Hepatocyte (in vitro differentiated cells): Measurements from ENCODE around the gene UGT1A6. TPM values are rescaled to one million over a fixed set of nuclear protein-coding genes. Genes with fewer than 3 reads are reported as not detected.

Experiments used
- DNase-seq: peaks from one replicate; pipeline ENCODE4 v3.0.0-alpha.2; 2016; ENCODE audit warnings: low spot score
- H2AFZ ChIP-seq: fragments of 200-600 bp; sonication (generic); 2 replicates; pipeline ENCODE4 v1.6.0; 2016; ENCODE audit warnings: antibody characterized with exemption, mild to moderate bottlenecking
- H3K27ac ChIP-seq: fragments of 200-600 bp; sonication (generic); 2 replicates; pipeline ENCODE4 v1.5.1; 2016; ENCODE audit warnings: mild to moderate bottlenecking
- H3K27me3 ChIP-seq: fragments of 200-600 bp; sonication (generic); 2 replicates; pipeline ENCODE4 v1.6.1; 2016
- H3K36me3 ChIP-seq: fragments of 200-600 bp; sonication (generic); replicated peaks from 2 replicates; pipeline ENCODE4 v1.5.1; 2016; ENCODE audit warnings: low read depth; ENCODE audit not compliant: insufficient read depth
- H3K4me1 ChIP-seq: fragments of 200-600 bp; sonication (generic); 2 replicates; pipeline ENCODE4 v1.5.1; 2016; ENCODE audit warnings: mild to moderate bottlenecking, moderate library complexity; ENCODE audit not compliant: insufficient read depth
- H3K4me2 ChIP-seq: fragments of 200-600 bp; sonication (generic); 2 replicates; pipeline ENCODE4 v1.6.0; 2016
- H3K4me3 ChIP-seq: fragments of 200-600 bp; sonication (generic); 2 replicates; pipeline ENCODE4 v1.5.1; 2016; ENCODE audit warnings: mild to moderate bottlenecking
- H3K79me2 ChIP-seq: fragments of 200-600 bp; sonication (generic); 2 replicates; pipeline ENCODE4 v1.6.0; 2017; ENCODE audit warnings: mild to moderate bottlenecking
- H3K9me2 ChIP-seq: fragments of 200-600 bp; sonication (generic); replicated peaks from 2 replicates; pipeline ENCODE4 v1.6.0; 2017; ENCODE audit warnings: mild to moderate bottlenecking; ENCODE audit not compliant: insufficient read depth
- H3K9me3 ChIP-seq: fragments of 200-600 bp; sonication (generic); 2 replicates; pipeline ENCODE4 v1.5.1; 2016; ENCODE audit warnings: low read depth, mild to moderate bottlenecking
- H4K20me1 ChIP-seq: fragments of 200-600 bp; sonication (generic); 2 replicates; pipeline ENCODE4 v1.6.0; 2016; ENCODE audit warnings: mild to moderate bottlenecking; ENCODE audit not compliant: insufficient read depth, poor library complexity, severe bottlenecking
- EZH2 ChIP-seq: fragments of 200-600 bp; sonication (generic); IDR thresholded peaks from 2 replicates; pipeline ENCODE4 v1.6.1; 2016; ENCODE audit warnings: antibody characterized with exemption, mild to moderate bottlenecking, borderline replicate concordance
- EZH2phosphoT487 ChIP-seq: fragments of 200-600 bp; sonication (generic); IDR thresholded peaks from one replicate; pipeline ENCODE4 v1.6.1; 2018; ENCODE audit warnings: antibody characterized with exemption, mild to moderate bottlenecking, low read depth, moderate library complexity; ENCODE audit not compliant: unreplicated experiment, severe bottlenecking
- WGBS: methylation state at CpG from one replicate; pipeline ENCODE4 v1.1.6; 2016; ENCODE audit warnings: low lambda C conversion rate; ENCODE audit errors: missing lambda C conversion rate; 5-methylcytosine and 5-hydroxymethylcytosine counted together
- polyA plus RNA-seq: library from polyadenylated mRNA; unstranded; fragments of >200 nt; fragmentation: Nextera tagmentation; extraction: Ambion mirVana; gene quantifications from 2 replicates; pipeline ENCODE4 v1.2.1, GENCODE V29; 2016
- total RNA-seq: library from RNA; depleted of rRNA; stranded (reverse); fragments of >200 nt; gene quantifications from 2 replicates; pipeline ENCODE4 v1.2.3, GENCODE V29; 2014
- TF ChIP-seq, protein P1 (sequence below): fragments of 200-600 bp; sonication (generic); IDR thresholded peaks from 2 replicates; pipeline ENCODE4 v1.5.1; 2016; ENCODE audit warnings: antibody characterized with exemption, mild to moderate bottlenecking; ENCODE audit not compliant: poor library complexity

UGT1A6 gene
- total and polyA plus RNA-seq, 2 experiments from 2014 or later = 0.77 to 3.4 TPM

DNA sequence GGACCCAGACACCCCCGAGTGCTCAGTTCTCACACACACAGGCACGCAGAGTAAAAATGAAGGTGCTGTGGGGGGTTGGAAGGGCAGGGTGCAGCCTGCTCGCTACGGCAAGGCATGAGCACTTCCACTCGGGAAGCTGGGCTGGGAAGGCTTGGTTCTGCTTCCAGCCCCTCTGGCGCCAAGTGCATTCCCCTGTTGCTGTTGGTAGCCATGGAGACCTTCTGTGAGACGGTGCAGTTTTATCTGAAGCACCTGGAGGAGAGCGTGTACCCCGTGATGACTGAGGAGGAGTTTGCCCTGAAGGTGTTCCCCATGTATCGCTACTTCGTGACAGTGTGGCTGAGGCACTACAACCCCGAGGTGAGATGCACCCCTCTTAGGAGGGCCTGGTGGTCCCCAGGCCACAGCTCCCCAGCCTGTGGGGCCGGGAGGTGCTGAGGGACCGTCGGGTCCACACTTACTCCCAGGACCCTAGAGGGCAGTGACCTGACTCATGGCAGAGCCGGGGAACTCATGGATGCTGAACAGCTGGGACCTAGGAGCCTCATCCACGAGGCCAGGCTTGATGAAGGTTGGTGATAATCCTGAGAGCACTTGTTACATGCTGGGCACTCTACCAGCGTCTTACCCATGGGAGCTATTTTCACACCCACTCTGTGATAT lies 100.9 kb downstream of the UGT1A6 start:
- TF ChIP-seq, protein P1, sequence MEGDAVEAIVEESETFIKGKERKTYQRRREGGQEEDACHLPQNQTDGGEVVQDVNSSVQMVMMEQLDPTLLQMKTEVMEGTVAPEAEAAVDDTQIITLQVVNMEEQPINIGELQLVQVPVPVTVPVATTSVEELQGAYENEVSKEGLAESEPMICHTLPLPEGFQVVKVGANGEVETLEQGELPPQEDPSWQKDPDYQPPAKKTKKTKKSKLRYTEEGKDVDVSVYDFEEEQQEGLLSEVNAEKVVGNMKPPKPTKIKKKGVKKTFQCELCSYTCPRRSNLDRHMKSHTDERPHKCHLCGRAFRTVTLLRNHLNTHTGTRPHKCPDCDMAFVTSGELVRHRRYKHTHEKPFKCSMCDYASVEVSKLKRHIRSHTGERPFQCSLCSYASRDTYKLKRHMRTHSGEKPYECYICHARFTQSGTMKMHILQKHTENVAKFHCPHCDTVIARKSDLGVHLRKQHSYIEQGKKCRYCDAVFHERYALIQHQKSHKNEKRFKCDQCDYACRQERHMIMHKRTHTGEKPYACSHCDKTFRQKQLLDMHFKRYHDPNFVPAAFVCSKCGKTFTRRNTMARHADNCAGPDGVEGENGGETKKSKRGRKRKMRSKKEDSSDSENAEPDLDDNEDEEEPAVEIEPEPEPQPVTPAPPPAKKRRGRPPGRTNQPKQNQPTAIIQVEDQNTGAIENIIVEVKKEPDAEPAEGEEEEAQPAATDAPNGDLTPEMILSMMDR = no peak
- no peak for TF ChIP-seq EZH2phosphoT487
- no peak for TF ChIP-seq EZH2
- Histone ChIP-seq H3K27ac (no peak overlapping the region), H4K20me1 (no peaks in the 10 kb centered on the region), H3K9me2 (no peaks in the 10 kb centered on the region), H3K4me1 (no peaks in the 10 kb centered on the region), H3K9me3 (no peaks in the 10 kb centered on the region), H3K4me3 (no peak overlapping the region), H3K79me2 (no peaks in the 10 kb centered on the region), H2AFZ (no peak overlapping the region), H3K36me3 (no peaks in the 10 kb centered on the region), H3K27me3 (no peaks in the 10 kb centered on the region), H3K4me2 (no peak overlapping the region)
- no peak for DNase-seq
- 88% methylated on average over 18 of the region's 18 CpGs for WGBS

DNA sequence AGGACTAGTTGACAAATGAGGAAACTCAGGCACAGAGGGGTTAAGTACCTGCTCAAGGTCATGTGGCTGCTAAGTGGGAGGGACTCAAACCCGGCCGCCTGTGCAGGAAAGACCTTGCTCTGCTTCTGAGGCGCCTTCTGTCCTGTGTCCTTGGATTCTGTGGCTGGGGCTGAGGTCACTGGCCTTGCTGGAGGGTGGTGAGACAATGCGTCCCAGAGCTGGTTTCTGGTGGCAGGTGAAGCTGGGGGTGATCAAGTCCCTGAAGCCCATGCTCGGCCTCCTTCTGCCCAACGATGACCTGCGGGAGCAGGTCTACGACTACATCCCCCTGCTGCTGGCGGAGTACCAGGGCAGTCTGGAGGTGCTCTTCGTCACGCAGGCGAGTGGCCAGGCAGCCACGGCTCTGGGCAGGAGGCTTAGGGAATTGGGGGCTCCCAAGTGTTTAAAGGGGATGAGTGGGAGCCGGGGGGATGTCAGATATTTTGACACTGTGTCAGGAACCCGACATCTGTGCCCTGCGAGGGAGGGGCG lies 101.5 kb downstream of the UGT1A6 start:
- DNase-seq = no peak
- H3K79me2 ChIP-seq = no peaks in the 10 kb centered on the region
- 88% methylated on average over 17 of the region's 17 CpGs for WGBS
- no peaks in the 10 kb centered on the region for H4K20me1 ChIP-seq
- no peak overlapping the region for H3K4me3 ChIP-seq
- TF ChIP-seq, protein P1 = no peak
- TF ChIP-seq EZH2 (no peak), EZH2phosphoT487 (no peak)
- no peaks in the 10 kb centered on the region for H3K27me3 ChIP-seq
- H3K4me2 ChIP-seq = no peak overlapping the region
- no peaks in the 10 kb centered on the region for H3K9me2 ChIP-seq
- H2AFZ ChIP-seq = no peak overlapping the region
- no peaks in the 10 kb centered on the region for H3K9me3 ChIP-seq
- no peaks in the 10 kb centered on the region for H3K4me1 ChIP-seq
- no peaks in the 10 kb centered on the region for H3K36me3 ChIP-seq
- H3K27ac ChIP-seq = no peak overlapping the region

DNA sequence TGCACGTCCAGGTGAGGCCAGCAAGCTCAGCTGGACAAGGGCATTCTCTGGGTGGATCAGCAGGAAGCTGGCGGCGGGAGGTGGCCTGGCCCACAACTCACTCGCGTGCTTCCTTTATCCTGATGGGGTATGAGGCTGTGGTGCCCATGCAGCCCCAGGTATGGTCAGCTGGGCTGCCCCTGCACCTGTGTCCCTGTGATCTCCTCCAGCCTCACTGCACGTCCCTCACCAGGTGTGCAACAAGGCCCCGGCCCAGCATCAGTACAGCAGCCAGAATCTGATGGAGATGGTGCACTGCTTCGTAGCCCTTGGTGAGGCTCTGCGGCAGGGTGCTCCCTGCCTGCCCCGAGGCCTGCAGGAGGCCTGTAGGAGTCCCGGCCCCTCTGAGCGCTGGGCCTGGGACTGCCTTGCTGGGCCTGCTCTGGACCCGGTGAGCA lies 103.1 kb downstream of the UGT1A6 start:
- Histone ChIP-seq H3K79me2 (no peaks in the 10 kb centered on the region), H3K27me3 (no peaks in the 10 kb centered on the region), H3K27ac (no peak overlapping the region), H3K4me1 (no peaks in the 10 kb centered on the region), H3K9me3 (no peaks in the 10 kb centered on the region), H3K4me2 (no peak overlapping the region), H3K36me3 (no peaks in the 10 kb centered on the region), H4K20me1 (no peaks in the 10 kb centered on the region), H2AFZ (no peak overlapping the region), H3K9me2 (no peaks in the 10 kb centered on the region), H3K4me3 (no peak overlapping the region)
- DNase-seq = no peak
- WGBS = 95% methylated on average over 13 of the region's 13 CpGs
- TF ChIP-seq EZH2phosphoT487 (no peak), EZH2 (no peak)
- TF ChIP-seq, protein P1 = no peak
